CD4-positive, alpha-beta T cell treated with Interleukin-15 for 4 hours (primary cell): ENCODE measurements around the gene ROMO1.
"Not testable (repeated sequence)": the region's sequence is repeated elsewhere in the genome, so short reads cannot be mapped to it uniquely, and the experiment has no call there.

Experiments used
- DNase-seq: peaks from one replicate; pipeline ENCODE4 v3.0.0-alpha.2; 2020; ENCODE audit warnings: low spot score

The ROMO1 gene

DNA sequence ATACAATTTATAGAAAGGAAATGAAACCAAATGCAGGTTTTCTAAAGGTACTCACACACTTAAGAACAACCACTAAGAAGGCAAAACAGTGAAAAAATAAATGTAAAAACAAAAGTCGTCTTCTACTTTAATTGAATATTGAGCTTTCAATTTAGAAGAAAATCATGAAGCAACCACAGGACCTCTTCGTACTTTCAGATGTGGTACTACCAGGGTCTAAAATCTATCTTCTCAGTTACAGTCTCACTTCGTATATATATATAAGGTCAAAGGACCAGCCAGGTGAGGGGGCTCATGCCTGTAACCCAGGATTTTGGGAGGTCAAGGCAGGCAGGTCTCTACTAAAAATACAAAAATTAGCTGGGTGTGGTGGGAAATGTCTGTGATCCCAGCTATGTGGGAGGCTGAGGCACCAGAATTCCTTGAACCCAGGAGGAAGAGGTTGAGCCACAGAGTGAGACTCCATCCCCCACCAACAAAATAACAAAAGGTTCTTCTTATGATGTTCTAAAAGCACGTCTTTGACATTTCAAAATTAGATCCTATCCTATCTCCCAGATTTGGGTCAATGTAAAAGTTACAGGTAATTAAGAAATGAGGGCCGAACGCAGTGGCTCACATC is 12.5 kb downstream of the ROMO1 start:
- no peak for DNase-seq

DNA sequence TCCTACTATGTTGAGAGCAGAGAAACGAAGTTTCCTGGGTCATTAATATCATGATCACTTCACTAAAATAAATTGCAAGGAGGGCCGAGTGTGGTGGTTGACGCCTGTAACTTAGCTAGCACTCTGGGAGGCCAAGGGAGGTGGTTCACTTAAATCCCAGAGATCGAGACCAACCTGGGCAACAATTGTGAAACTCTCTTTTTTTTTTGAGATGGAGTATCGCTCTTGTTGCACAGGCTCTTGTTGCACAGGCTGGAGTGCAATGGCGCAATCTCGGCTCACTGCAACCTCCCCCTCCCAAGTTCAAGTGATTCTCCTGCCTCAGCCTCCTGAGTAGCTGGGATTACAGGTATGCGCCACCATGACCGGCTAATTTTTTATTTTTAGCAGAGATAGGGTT is 13.9 kb downstream of the ROMO1 start:
- not testable (repeated sequence) for DNase-seq

DNA sequence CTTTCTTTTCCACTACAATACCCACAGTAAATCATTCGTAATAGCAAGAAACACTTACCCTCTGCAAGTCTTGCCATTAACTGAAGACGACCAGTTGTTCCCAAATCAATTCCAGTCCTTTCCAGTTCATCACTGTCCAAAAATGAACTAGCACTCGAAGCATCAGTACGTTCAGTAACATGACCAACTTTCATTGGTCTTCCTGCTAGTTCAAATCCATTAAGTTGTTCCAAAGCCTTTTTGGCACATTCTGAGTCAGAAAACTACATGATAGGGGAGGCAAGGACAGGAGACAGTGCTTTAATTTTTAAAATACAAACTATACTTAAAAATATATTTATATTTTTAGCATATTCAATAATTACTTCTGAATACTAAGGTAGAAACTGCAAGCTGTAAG is 14.9 kb downstream of the ROMO1 start:
- DNase-seq, result no peak

DNA sequence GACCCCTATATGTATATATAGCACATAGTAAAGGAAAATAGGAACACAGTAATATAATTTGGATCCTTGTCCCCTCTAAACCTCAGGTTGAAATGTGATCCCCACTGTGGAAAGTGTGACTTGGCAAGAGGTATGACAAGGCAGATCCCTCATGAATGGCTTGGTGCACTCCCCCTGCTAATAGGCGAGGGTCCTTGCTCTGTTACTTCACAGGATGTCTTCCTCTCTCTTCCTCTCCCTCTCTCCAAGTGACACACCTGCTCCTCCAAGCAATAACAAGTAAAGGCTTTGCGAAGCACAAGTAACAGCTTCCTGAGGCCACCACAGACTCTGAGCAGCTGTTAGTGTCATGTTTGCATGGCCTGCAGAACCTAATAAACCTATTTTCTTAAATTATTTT is 16.4 kb downstream of the ROMO1 start:
- no peak for DNase-seq

DNA sequence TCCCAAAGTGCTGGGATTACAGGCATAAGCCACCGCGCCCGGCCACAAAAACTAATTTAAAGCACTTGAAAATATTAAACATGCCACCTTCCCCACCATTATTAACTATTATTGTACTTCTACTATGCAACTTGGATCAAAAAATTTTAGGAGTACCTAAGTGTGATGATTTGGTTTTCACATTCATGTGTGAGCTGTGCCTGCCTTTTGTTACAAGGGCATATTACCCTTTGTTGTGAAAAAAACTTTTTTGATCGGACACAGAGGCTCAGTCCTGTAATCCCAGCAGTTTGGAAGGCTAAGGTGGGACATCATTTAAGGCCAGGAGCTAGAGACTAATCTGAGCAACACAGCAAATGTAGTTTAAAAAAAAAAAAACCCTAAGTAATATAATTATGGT is 17.1 kb downstream of the ROMO1 start:
- DNase-seq, result no peak

DNA sequence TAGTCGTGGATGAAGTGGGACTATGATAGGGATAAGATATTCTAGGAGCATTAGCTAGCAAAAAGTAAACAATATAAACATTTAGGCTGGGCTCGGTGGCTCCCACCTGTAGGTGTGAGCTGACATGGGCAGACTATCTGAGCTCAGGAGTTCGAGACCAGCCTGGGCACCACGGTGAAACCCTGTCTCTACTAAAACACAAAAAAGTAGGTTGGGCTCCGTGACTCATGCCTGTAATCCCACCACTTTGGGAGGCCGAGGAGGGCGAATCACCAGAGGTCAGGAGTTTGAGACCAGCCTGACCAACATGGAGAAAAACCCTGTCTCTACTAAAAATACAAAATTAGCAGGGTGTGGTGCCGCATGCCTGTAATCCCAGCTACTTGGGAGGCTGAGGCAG is 19.1 kb downstream of the ROMO1 start:
- DNase-seq, result not testable (repeated sequence)

DNA sequence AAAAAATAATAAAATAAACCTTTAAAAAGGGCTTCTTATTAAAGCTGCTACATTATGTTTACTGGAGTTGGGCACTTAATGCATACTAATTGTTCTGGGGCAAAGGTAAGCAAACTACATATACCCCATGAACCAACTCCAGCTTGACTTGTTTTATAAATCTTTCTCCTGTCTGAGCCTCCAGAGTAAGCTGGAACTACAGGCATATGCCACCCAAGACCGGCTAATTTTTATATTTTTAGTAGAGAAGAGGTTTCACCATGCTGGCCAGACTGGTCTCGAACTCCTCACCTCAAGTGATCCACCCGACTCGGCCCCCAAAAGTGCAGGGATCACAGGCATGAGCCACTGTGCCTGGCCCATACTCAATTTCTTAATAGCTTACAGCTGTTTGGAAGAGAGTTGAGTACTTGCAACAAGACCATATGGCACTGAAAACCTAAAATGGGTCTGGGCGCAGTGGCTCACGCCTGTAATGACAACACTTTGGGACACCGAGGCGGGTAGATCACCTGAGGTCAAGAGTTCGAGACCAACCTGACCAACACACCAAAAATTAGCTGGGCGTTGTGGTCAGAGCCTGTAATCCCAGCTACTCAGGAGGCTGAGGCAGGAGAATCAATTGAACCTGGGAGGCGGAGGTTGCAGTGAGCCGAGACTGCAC is 19.9 kb downstream of the ROMO1 start:
- DNase-seq, result no peak

DNA sequence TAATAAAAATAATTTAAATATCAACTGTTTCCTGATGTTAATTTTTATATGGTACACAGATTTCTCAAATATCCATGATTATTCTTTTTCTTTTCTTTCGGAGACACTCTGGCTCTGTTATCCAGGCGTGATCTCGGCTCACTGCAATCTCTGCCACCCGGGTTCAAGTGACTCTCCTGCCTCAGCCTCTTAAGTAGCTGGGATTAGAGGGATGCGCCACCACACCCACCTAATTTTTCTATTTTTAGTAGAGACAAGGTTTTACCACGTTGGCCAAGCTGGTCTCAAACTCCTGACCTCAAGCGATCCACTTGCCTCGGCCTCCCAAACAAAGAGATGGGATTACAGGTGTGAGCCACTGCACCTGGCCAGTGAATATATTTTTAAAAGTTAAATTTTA is 20.5 kb downstream of the ROMO1 start:
- DNase-seq, result no peak

DNA sequence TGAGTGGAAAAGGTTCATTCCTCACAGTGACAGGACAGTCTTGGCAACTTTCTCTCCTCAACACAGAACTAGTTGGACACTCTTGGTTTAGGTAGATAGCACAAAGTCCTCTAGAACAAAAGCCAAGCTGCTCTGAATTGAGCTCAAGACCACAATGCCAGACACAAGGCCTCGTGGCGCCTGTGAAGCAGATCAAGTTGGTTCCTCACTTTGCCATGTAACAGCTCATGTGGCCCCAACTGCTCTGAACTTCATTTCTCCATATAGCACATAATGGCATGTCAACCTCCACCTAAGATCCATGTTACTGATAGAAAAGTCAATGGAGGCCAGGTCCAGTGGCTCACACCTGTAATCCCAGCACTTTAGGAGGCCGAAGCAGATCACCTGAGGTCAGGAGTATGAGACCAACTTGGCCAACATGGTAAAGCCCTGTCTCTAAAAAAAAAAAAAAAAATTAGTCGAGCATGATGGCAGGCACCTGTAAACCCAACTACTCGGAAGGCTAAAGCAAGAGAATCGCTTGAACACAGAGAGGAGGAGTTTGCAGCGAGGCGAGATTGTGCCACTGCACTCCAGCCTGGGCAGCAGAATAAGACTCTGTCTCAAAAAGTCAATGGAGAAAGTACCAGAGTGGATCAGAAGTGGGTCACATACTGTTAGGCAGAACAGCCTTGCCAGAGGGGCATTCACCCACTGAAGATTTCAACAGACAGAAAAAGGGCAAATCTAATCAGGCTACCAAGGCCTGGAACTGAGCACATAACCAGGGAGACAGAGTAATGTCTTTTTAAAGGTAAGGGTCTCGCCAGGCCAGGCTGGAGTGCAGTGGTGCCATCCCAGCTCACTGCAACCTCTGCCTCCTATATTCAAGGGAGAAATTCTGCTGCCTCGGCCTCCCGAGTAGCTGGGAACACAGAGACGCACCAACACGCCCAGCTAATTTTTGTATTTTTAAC is 21.2 kb downstream of the ROMO1 start:
- no peak for DNase-seq

DNA sequence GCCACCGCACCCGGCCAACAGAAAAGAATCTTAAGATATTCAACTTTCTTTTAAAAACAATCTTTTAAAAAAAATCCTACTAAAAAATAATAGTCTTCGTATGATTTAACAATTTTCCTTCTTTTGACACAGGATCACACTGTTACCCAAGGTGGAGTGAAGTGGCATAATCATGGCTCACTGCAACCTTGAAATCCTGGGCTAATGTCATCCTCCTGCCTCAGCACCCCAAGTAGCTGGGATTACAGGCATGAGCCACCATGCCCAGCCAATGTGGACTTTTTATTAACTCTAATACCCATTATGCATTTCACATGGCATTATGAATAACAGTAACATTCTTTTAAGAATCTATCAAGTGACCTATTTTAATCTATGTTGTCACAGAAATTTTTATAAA is 22.0 kb downstream of the ROMO1 start:
- DNase-seq, result no peak

DNA sequence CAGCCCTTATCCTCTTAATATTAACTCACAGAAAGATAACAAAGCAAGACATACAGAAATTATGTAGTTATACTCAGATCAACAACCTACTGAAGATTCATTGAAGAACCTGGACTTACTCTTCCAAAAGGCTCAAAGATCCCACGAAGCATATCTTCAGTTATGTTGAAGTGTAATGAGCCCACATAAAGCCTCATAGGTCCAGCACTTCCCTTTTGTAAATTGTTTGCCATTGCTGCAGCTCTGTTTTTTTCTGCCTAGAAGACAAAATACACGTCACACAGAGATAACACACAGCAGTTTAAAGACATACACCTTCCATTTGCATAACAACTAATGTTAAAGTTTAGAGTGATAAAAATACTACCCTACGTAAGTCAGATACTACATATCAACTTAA is 22.4 kb downstream of the ROMO1 start:
- no peak for DNase-seq

DNA sequence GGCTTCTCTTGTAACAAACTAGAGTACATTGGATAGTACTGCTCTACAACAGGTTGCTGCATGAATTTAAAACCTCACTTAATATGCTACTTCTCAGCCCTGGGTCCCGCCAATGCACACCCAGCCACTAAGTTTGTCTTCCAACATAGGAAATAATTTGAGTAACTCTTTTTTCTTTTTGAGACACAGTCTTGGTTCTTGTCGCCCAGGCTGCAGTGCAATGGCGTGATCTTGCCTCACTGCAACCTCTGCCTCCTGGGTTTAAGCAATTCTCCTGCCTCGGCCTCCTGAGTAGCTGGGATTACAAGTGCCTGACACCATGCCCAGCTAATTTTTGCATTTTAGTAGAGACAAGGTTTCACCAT is 24.1 kb downstream of the ROMO1 start:
- DNase-seq, result not testable (repeated sequence)

DNA sequence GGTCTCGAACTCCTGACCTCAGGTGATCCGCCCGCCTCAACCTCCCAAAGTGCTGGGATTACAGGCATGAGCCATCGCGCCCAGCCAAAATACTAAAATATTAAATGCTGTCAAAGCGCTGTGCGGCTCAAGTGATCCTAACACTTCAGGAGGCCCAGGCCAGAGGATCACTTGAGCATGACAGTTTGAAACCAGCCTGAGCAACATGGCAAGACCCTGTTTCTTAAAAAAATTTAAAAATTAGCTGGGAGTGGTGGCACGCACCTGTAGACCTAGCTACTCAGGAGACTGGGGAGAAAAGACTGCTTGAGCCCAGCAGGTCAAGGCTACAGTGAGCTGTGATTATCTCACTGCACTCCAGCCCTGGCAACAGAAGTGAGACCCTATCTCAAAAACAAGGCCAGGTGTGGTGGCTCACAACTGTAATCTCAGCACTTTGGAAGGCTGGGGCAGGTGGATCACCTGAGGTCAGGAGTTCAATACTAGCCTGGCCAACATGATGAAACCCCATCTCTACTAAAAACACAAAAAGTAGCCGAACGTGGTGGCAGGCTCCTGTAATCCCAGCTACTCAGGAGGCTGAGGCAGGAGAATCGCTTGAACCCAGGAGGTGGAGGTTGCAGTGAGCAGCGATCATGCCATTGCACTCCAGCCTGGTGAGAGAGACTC is 24.6 kb downstream of the ROMO1 start:
- not testable (repeated sequence) for DNase-seq

DNA sequence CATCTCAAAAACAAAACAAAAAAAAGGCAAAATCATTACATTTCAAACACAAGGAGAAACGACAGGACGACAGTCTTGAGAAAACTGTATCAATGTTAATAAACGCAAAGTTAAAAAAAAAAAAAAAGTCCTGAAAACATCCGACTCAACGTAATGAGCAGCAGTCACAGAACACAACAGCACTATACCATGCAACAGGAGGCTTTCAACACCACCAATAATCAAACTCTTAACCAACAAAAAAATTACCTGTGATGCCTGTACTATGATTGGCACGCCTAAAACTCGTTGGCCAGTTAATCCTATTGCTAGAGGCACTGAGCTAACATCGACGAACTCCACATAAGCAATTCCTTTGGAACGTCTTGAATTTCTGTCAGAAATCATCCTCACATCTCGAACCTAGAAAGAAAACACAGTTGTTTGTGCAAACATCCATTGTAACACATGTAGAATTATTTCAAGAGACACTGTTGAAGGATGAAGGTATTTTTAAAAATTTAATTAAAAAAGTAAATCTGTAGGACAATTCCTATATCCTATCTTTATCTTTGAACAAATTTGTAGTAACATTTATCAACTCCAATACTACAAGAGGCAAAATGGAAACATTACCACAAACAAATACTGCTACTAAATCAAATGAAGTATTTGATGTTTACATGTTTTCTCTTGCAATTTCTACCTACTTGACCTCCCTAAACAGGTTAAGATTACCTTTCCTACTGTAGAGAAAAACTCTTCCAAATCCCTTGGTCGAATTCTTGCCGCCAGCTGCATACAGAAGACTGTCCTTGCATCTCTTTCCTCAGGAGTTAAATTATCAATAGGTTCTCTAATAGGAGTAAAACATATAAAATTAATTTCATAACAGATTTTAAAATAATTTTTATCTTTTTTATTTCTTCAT is 25.4 kb downstream of the ROMO1 start:
- no peak for DNase-seq

DNA sequence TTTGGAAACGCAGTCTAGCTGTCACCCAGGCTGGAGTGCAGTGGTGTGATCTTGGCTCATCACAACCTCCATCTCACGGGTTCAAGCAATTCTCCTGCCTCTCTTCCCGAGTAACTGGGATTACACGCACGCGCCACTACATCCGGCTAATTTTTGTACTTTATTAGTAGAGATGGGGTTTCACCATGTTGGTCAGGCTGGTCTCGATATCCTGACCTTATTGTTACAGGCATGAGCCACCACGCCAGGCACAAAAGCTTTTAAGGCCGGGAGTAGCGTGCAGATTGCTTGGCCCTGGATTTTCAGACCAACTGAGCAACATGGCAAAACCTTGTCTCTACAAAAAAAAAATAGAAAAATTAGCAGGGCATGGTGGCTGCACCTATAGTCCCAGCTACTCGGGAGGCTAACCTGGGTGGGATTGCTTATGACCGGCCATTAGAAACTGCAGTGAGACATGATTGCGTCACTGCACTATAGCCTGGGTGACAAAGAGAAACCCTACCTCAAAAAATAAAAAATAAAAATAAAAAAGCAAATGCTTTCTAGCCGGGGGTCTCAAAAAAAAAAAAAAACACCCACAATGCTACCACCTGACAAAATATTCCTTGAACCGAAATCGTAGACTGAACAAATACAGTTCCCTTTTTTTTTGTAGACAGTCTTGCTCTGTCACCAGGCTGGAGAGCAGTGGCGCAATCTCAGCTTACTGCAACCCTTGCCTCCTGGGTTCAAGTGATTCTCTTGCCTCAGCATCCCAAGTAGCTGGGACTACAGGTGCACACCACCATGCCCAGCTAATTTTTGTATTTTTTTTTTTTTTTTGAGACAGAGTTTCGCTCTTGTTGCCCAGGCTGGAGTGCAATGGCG is 27.9 kb downstream of the ROMO1 start:
- no peak for DNase-seq

DNA sequence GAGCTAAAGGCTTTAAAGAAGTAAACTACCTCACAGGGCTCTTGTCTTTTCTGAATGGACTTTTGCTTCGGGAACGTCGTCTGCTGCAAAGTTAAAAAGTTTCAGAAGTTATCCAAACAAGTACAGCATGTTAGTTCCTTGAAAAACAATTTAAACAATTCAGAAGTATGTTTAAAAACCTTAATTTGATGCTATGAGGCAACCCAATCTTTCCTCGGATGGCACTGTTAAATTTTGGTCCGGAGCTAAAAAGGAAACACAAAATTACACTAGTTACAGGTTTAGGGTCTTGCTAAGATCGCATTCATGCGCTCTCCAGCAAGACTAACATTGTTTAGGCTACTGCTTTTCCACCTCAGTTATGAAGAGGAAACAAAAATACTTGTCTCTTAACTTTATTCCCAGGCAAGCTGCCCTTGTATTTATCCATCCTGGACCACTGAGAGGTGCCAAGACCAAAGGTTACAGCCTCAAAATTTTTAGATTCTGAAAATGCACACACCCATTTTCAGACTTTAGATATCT is 30.1 kb downstream of the ROMO1 start:
- no peak for DNase-seq

DNA sequence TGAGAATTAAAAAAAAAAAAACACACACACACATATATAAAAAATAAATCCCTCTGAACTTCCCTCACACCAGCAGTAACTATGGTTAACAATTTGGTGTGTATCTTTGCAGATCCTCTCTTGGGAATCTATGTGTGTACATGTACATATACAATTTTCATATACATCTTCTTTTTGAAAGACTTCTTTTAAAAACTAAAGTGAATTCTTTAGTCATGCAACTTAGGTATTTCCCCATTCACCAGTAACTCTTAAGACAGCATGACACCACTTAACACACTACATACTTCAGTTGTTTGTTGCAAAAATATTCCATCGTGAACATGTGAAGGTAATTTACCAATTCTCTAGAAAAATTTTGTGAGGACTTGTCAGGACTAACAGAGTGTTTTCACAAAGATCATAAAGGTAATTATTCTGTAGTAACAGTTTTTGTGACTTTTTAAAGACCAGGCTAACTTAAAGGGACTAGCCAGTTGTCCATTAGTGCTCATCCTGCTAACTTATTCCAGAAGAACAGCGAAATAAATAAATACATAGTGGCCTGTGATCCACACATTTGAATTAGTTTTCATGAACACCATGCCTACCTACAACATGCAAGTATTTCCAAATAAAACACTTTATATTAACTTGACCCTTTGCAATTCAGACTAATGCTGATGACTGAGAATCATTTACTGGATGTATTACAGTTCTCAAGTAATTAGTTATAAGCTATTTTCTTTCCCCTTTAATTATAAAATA is 30.8 kb downstream of the ROMO1 start:
- DNase-seq, result no peak

DNA sequence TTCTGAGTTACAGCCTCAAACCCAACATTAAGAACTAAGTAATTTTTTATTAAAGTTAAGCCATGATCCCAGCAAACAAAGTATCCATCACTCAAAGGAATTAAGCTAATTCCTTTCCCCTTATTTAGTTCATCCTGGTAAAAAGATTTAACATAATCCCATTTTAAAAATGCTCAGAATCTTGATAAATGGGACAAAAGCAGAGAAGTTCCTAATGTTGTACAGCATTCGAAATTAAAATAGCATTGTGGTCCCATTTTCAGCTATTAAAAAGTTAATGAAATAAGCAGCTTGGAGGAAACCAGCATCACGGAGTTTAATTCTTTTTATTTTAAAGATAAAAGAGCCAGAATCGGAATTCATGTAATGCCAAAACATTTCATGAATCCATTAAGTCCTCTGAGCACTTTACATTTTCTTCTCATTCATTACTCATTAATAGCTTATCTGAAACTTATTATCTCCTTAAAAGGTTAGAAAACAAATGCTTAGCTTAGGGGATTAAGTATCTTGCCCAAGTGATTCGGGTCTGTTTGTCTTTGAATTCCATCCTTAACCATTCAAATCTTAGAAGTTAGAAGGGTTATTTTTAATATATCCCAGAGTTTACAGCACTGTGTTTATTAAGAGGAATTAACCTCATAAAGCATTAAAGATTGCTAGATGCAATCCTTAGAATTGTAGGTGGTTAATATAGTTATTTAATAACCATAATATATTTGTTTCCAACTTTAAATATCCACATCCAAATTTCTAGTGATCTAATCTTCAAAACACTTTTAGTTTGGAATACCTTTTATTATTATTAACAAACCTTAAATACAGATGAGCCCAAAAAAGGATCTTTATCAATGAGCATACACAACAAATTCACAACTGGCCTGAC is 31.6 kb downstream of the ROMO1 start:
- DNase-seq, result no peak

DNA sequence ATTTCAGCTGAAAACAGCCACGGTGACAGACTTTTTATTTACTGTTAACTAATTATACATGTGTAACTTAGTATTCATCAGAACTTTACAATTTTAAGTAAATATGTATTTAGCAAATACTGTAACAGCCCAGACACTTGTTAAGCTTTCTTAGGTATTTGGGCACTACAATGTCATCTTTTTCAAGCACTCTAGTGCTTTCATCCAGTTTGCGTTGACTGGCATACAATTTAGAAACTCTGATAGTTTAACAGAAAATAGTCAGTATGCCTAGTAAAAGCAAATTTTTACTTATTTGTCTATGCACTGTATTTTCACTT is 32.2 kb downstream of the ROMO1 start:
- DNase-seq, result no peak
